Measurements from ENCODE around the gene EFCAB6. TPM values are rescaled to one million over a fixed set of nuclear protein-coding genes. Genes with fewer than 3 reads are reported as not detected.

The EFCAB6 gene
- total RNA-seq, 1 experiment from 2014 or later, result not detected

- peak in 1 of 2 experiments; percentile 14 for DNase-seq
- Mint-ChIP-seq H3K9me3 (ENCODE audit: unreplicated experiment) (no peaks in the 10 kb centered on the region), H3K27ac (ENCODE audit: unreplicated experiment) (no peak overlapping the region), H3K36me3 (ENCODE audit: insufficient read depth, unreplicated experiment) (no peaks in the 10 kb centered on the region), H3K4me1 (ENCODE audit: low read depth, unreplicated experiment) (no peaks in the 10 kb centered on the region), H3K27me3 (ENCODE audit: insufficient read depth, unreplicated experiment) (peaks cover 26% of the 10 kb centered on the region), H3K4me3 (ENCODE audit: unreplicated experiment) (no peak overlapping the region)
- Histone ChIP-seq H3K4me3 (ENCODE audit: low read depth, low read length) (no peak overlapping the region), H3K9me3 (no peaks in the 10 kb centered on the region), H3K4me1 (no peaks in the 10 kb centered on the region), H3K27me3 (replicated peaks; ENCODE audit: control insufficient read depth, insufficient read depth, low read length) (no peaks in the 10 kb centered on the region), H3K36me3 (ENCODE audit: control insufficient read depth, insufficient read depth, low read length) (no peaks in the 10 kb centered on the region)
- no TSS peak for BruUV-seq (replicated peaks)
- ChIA-PET POLR2A (no interaction called here), CTCF (interaction anchor here (1.4 kb wide), 1 partner anchor 33 kb away, joined by 7 read pairs; no protein-coding TSS in a partner anchor)
- TF ChIP-seq CTCF (IDR thresholded peaks at IDR 0.05; ENCODE audit: insufficient read depth in 1 of 2, low read depth in 1 of 2, low read length in 1 of 2, severe bottlenecking in 1 of 2, unreplicated experiment in 1 of 2), result no peak
- intact Hi-C loops (cut with micrococcal nuclease; ENCODE audit: unreplicated experiment), result no loop called here
These were observed 38.4 kb upstream of the EFCAB6 start for GRCh38 chr22:43850529-43850928.

GRCh38 chr22:43849731-43850130 lies 37.6 kb upstream of the EFCAB6 start:
- DNase-seq, result peak in 1 of 2 experiments; percentile 25
- no peaks in the 10 kb centered on the region for H3K36me3 Mint-ChIP-seq (ENCODE audit: insufficient read depth, unreplicated experiment)
- H3K27ac Mint-ChIP-seq (ENCODE audit: unreplicated experiment), result no peak overlapping the region
- no peak for TF ChIP-seq CTCF (IDR thresholded peaks at IDR 0.05; ENCODE audit: insufficient read depth in 1 of 2, low read depth in 1 of 2, low read length in 1 of 2, severe bottlenecking in 1 of 2, unreplicated experiment in 1 of 2)
- H3K4me3 Mint-ChIP-seq (ENCODE audit: unreplicated experiment), result no peak overlapping the region
- H3K4me3 ChIP-seq (ENCODE audit: low read depth, low read length), result no peak overlapping the region
- no peaks in the 10 kb centered on the region for H3K9me3 Mint-ChIP-seq (ENCODE audit: unreplicated experiment)
- H3K27me3 ChIP-seq (replicated peaks; ENCODE audit: control insufficient read depth, insufficient read depth, low read length), result no peaks in the 10 kb centered on the region
- H3K4me1 Mint-ChIP-seq (ENCODE audit: low read depth, unreplicated experiment), result no peaks in the 10 kb centered on the region
- H3K9me3 ChIP-seq, result no peaks in the 10 kb centered on the region
- ChIA-PET CTCF (interaction anchor here (1.4 kb wide), 1 partner anchor 34 kb away, joined by 7 read pairs; no protein-coding TSS in a partner anchor), POLR2A (no interaction called here)
- intact Hi-C loops (cut with micrococcal nuclease; ENCODE audit: unreplicated experiment), result no loop called here
- H3K4me1 ChIP-seq, result no peaks in the 10 kb centered on the region
- H3K27me3 Mint-ChIP-seq (ENCODE audit: insufficient read depth, unreplicated experiment), result peaks cover 29% of the 10 kb centered on the region
- BruUV-seq (replicated peaks), result no TSS peak
- no peaks in the 10 kb centered on the region for H3K36me3 ChIP-seq (ENCODE audit: control insufficient read depth, insufficient read depth, low read length)

- Mint-ChIP-seq H3K36me3 (ENCODE audit: insufficient read depth, unreplicated experiment) (no peaks in the 10 kb centered on the region), H3K4me1 (ENCODE audit: low read depth, unreplicated experiment) (no peaks in the 10 kb centered on the region), H3K27me3 (ENCODE audit: insufficient read depth, unreplicated experiment) (peaks cover 32% of the 10 kb centered on the region), H3K9me3 (ENCODE audit: unreplicated experiment) (no peaks in the 10 kb centered on the region), H3K4me3 (ENCODE audit: unreplicated experiment) (no peak overlapping the region), H3K27ac (ENCODE audit: unreplicated experiment) (no peak overlapping the region)
- no peak overlapping the region for H3K4me3 ChIP-seq (ENCODE audit: low read depth, low read length)
- no TSS peak for BruUV-seq (replicated peaks)
- POLR2A ChIA-PET, result no interaction called here
- H3K36me3 ChIP-seq (ENCODE audit: control insufficient read depth, insufficient read depth, low read length), result no peaks in the 10 kb centered on the region
- CTCF ChIA-PET, result no interaction called here
- no peaks in the 10 kb centered on the region for H3K9me3 ChIP-seq
- intact Hi-C loops (cut with micrococcal nuclease; ENCODE audit: unreplicated experiment), result no loop called here
- no peaks in the 10 kb centered on the region for H3K27me3 ChIP-seq (replicated peaks; ENCODE audit: control insufficient read depth, insufficient read depth, low read length)
- peak in 1 of 2 experiments; percentile 32 for DNase-seq
- TF ChIP-seq CTCF (IDR thresholded peaks at IDR 0.05; ENCODE audit: insufficient read depth in 1 of 2, low read depth in 1 of 2, low read length in 1 of 2, severe bottlenecking in 1 of 2, unreplicated experiment in 1 of 2), result peak in 1 of 2 experiments; percentile 62
- H3K4me1 ChIP-seq, result no peaks in the 10 kb centered on the region
These were observed 36.5 kb upstream of the EFCAB6 start for GRCh38 chr22:43848366-43849171.

All from Caco-2 (cell line).